HCT116 (cell line): ENCODE data around the gene MED13L.

Source experiments
- EZH2 ChIP-seq: fragments of 200-600 bp; sonication (generic); IDR thresholded peaks from 2 replicates; pipeline ENCODE4 v1.6.1; 2017; ENCODE audit warnings: antibody characterized with exemption, mixed run types
- EZH2phosphoT487 ChIP-seq: fragments of 200-600 bp; IDR thresholded peaks from 2 replicates; pipeline ENCODE4 v1.6.1; 2018; ENCODE audit warnings: antibody characterized with exemption, borderline replicate concordance
- POLR2AphosphoS5 ChIP-seq: IDR thresholded peaks from 2 replicates; pipeline ENCODE4 v1.6.1; 2011; ENCODE audit warnings: mild to moderate bottlenecking, low read depth, low read length, moderate library complexity
- RAD21 ChIP-seq: IDR thresholded peaks from 2 replicates; pipeline ENCODE4 v1.6.1; 2012; ENCODE audit warnings: low read depth, mild to moderate bottlenecking

DNA sequence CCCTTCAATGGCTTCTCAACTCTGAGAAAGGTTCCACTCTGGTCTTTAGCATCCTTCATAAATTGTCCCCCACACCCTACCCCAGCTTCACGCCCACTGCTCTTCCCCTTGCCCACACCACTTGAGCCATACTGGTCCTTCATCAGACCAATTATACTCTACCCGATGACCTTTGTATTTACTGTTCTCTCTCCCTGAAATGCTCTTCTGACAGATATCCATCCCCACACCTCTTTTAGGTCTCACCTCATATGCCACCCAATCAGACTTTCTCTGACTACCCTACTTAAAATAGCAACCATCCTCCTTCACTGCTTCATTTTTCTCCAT lies 135.7 kb downstream of the MED13L start:
- TF ChIP-seq EZH2 (no peak), EZH2phosphoT487 (no peak), RAD21 (no peak), POLR2AphosphoS5 (no peak)
